ENCODE results near the gene SGIP1.

DNA sequence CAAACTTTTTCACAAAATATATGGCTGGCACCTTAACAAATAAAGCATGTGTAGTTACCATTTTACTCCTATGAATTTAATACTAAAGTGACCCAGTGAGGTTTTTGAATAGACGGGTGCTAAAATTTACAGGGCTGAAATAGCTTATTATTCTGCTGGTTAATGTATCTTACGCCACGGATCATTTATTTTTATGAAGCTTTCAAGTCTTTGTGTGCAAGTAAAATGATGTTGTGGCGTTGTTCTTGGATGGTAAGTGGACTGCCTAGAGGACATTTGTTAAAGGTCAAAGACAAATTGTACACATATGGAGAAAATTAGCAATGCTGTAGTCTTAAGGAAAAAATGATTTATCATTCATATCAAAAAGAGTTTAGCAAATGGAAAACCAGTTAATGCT, 244.3 kb downstream of the SGIP1 start:
- TF ChIP-seq EZH2phosphoT487 (IDR thresholded peaks at IDR 0.05; ENCODE audit: borderline replicate concordance, low read length): no peak
- no peak for TF ChIP-seq CTCF (IDR thresholded peaks at IDR 0.05; ENCODE audit: low read depth, low read length, poor library complexity, severe bottlenecking)

Measured in DOHH2 (cell line).